Measurements from ENCODE around the gene RBM33.
"Not testable (repeated sequence)": the region's sequence is repeated elsewhere in the genome, so short reads cannot be mapped to it uniquely, and the experiment has no call there.

RBM33 gene

GRCh38 chr7:155663937-155664336, 19.5 kb downstream of the RBM33 start:
- no peak for DNase-seq

- DNase-seq = no peak
Measured at GRCh38 chr7:155665079-155665956, 20.9 kb downstream of the RBM33 start.

- no peak for DNase-seq
Measured at GRCh38 chr7:155665957-155666287, 21.5 kb downstream of the RBM33 start.

GRCh38 chr7:155667241-155667829, 22.9 kb downstream of the RBM33 start:
- DNase-seq = no peak

- no peak for DNase-seq
Measured at GRCh38 chr7:155669717-155670505, 25.4 kb downstream of the RBM33 start.

GRCh38 chr7:155670521-155670920, 26.1 kb downstream of the RBM33 start:
- DNase-seq = no peak

GRCh38 chr7:155674556-155674955, 30.1 kb downstream of the RBM33 start:
- no peak for DNase-seq

GRCh38 chr7:155676052-155676451, 31.6 kb downstream of the RBM33 start:
- no peak for DNase-seq

- no peak for DNase-seq
Measured at GRCh38 chr7:155677688-155678087, 33.2 kb downstream of the RBM33 start.

- DNase-seq = no peak
Measured at GRCh38 chr7:155680124-155680523, 35.7 kb downstream of the RBM33 start.

GRCh38 chr7:155680864-155681263, 36.4 kb downstream of the RBM33 start:
- no peak for DNase-seq

- no peak for DNase-seq
Measured at GRCh38 chr7:155681663-155682062, 37.2 kb downstream of the RBM33 start.

- no peak for DNase-seq
Measured at GRCh38 chr7:155682484-155682883, 38.0 kb downstream of the RBM33 start.

- DNase-seq = no peak
Measured at GRCh38 chr7:155683098-155683497, 38.6 kb downstream of the RBM33 start.

- DNase-seq = no peak
Measured at GRCh38 chr7:155683714-155684113, 39.3 kb downstream of the RBM33 start.

GRCh38 chr7:155684543-155684942, 40.1 kb downstream of the RBM33 start:
- no peak for DNase-seq

- no peak for DNase-seq
Measured at GRCh38 chr7:155685070-155685790, 40.8 kb downstream of the RBM33 start.

- DNase-seq = no peak
Measured at GRCh38 chr7:155685791-155686160, 41.3 kb downstream of the RBM33 start.

- DNase-seq = not testable (repeated sequence)
Measured at GRCh38 chr7:155686620-155687324, 42.3 kb downstream of the RBM33 start.

GRCh38 chr7:155688237-155688636, 43.8 kb downstream of the RBM33 start:
- DNase-seq = not testable (repeated sequence)

- DNase-seq = not testable (repeated sequence)
Measured at GRCh38 chr7:155690655-155691054, 46.2 kb downstream of the RBM33 start.

- DNase-seq = no peak
Measured at GRCh38 chr7:155692317-155692716, 47.9 kb downstream of the RBM33 start.

Measured in hippocampal formation (tissue), 2 donors.